D721Med (cell line): ENCODE measurements around the gene DDX60.
"Not testable (repeated sequence)": the region's sequence is repeated elsewhere in the genome, so short reads cannot be mapped to it uniquely, and the experiment has no call there.

ENCODE experiments used
- DNase-seq: peaks from one replicate; pipeline ENCODE4 v3.0.0; 2011; ENCODE audit warnings: low spot score; ENCODE audit not compliant: insufficient read length
- FAIRE-seq: peaks from 2 replicates; lab custom pipeline; 2011; peaks lifted over from hg19 to GRCh38; lab: Jason Lieb, UNC
- CTCF ChIP-seq: IDR thresholded peaks from 2 replicates; pipeline ENCODE4 v1.5.1; 2012; ENCODE audit warnings: mild to moderate bottlenecking, control low read depth; ENCODE audit not compliant: insufficient read depth; ENCODE audit errors: missing control alignments

Gene DDX60

DNA sequence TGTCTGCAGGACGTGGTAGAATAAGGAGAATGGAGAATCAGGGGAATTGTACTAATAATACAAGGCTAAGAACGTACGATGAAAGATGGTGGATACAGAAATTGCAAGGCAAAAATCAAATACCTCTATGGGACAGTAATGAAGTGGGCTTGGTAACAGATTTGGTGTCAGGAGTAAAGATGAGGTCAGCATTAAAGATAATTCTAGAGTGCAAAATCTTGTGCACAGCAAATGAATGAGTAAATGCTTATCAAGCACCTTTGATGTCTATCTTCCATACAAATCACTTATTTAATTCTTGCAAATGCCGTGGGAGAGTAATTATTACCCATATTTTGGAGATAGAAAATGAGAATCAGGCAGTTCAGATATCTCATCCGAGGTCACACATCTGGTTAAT, 70.9 kb downstream of the DDX60 start:
- no peak for FAIRE-seq
- TF ChIP-seq CTCF: no peak
- DNase-seq: no peak

DNA sequence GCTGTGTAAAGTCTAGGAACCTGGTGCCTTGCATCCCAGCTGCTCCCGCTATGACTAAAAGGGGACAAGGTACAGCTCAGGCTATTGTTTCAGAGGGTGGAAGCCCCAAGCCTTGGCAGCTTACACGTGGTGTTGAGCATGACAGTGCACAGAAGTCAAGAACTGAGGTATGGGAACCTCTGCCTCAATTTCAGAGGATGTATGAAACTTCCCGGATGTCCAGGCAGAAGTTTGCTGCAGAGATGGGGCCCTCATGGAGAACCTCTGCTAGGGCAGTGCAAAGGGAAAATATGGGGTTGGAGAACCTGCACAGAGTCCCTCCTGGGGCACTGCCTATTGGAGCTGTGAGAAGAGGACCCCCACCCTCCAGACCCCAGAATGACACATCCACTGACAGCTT, 76.6 kb downstream of the DDX60 start:
- no peak for FAIRE-seq
- TF ChIP-seq CTCF: no peak

GRCh38 chr4:168240821-168241220, 77.7 kb downstream of the DDX60 start:
- no peak for TF ChIP-seq CTCF
- DNase-seq: no peak

More for the DNA sequence above, 76.6 kb downstream of the DDX60 start:
- DNase-seq: no peak

DNA sequence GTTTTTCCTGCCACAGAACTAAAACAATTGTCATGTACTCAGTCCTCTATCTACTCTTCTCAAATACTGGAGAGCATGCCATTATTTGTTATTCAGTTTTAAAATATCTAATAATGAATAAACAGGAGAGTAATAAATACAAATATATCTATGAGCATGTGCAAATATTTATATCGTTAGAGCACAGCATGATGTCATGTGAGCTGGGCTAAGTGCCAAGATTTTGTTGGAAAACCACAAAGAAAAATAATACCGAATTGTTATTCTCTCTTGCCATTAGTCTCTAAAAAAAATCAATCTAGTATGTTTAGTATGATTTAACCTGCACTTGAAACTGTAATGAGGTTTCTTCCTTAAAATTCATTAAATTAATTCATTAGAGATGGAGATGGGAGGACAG, 97.3 kb downstream of the DDX60 start:
- no peak for DNase-seq
- no peak for TF ChIP-seq CTCF
- no peak for FAIRE-seq

More at GRCh38 chr4:168240821-168241220, 77.7 kb downstream of the DDX60 start:
- no peak for FAIRE-seq

DNA sequence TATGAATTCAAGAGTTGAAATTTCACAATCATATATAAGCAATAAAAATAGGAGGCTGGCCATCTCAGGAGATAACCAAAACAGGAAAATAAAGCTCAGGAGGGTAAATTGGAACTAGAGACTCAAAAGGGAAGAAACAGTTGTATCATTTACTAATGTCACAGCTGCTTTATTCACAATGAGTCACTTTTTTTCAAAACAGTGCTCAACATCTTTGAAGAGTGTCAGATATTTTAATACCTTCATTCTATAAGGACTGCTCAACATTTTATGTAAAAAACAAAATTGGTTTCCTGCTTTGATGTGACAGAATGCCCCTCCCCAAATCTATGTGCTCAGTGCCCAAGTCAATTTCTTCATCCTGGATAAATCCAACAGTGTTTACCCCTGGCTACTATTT, 97.7 kb downstream of the DDX60 start:
- FAIRE-seq (no peak), DNase-seq (no peak)
- no peak for TF ChIP-seq CTCF

GRCh38 chr4:168218645-168219044, 99.9 kb downstream of the DDX60 start:
- no peak for FAIRE-seq
- DNase-seq: no peak
- no peak for TF ChIP-seq CTCF

- not testable (repeated sequence) for DNase-seq, FAIRE-seq
Observed at GRCh38 chr4:168213511-168213910, 105.0 kb downstream of the DDX60 start.

GRCh38 chr4:168212656-168213055, 105.9 kb downstream of the DDX60 start:
- no peak for DNase-seq
- no peak for TF ChIP-seq CTCF
- FAIRE-seq: no peak
